ENCODE results near the gene BRF1.

DNA sequence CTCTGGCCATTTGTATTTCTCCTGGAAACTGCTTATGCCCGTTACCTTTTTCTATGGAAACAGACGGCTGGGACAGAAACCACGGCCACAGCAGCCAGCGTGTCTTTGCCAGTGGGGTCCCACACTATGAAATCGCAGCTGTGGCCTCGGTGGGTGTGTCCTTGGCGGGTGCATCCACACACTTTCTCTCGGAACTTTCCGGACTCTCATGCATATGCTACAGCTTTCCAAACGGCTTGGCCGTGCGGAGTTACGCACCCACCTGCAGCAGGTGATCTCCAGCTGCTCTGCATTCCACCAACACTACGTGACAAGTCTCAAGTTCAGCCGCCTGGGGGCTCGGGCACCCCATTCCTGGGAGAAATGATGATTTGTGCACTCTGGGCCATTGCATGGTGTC is 53.8 kb downstream of the BRF1 start:
- TF ChIP-seq USF2 (CRISPR knock-in tag; IDR thresholded peaks at IDR 0.05) = no peak
- no peak for TF ChIP-seq CTCF (IDR thresholded peaks at IDR 0.05)
- TF ChIP-seq, protein P1, sequence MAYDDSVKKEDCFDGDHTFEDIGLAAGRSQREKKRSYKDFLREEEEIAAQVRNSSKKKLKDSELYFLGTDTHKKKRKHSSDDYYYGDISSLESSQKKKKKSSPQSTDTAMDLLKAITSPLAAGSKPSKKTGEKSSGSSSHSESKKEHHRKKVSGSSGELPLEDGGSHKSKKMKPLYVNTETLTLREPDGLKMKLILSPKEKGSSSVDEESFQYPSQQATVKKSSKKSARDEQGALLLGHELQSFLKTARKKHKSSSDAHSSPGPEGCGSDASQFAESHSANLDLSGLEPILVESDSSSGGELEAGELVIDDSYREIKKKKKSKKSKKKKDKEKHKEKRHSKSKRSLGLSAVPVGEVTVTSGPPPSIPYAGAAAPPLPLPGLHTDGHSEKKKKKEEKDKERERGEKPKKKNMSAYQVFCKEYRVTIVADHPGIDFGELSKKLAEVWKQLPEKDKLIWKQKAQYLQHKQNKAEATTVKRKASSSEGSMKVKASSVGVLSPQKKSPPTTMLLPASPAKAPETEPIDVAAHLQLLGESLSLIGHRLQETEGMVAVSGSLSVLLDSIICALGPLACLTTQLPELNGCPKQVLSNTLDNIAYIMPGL (CRISPR knock-in tag; IDR thresholded peaks at IDR 0.05) = no peak
- TF ChIP-seq GRHL2 (CRISPR knock-in tag; IDR thresholded peaks at IDR 0.05; ENCODE audit: insufficient replicate concordance, severe bottlenecking) = no peak
- TF ChIP-seq HMGA2 (CRISPR knock-in tag; IDR thresholded peaks at IDR 0.05) = no peak
- TF ChIP-seq TEAD4 (CRISPR knock-in tag; IDR thresholded peaks at IDR 0.05) = no peak
- no peak for TF ChIP-seq ATF1 (CRISPR knock-in tag; IDR thresholded peaks at IDR 0.05)
- no peak for TF ChIP-seq CREB1 (CRISPR knock-in tag; IDR thresholded peaks at IDR 0.05)
- no peak for TF ChIP-seq FOXK1 (CRISPR knock-in tag; IDR thresholded peaks at IDR 0.05)
- no peak for TF ChIP-seq SP1 (CRISPR knock-in tag; conservative IDR thresholded peaks at IDR 0.05)
- TF ChIP-seq NFYB (CRISPR knock-in tag; conservative IDR thresholded peaks at IDR 0.05; ENCODE audit: low read depth) = no peak

All from WTC11 (cell line).